Naive thymus-derived CD8-positive, alpha-beta T cell (primary cell): Measurements from ENCODE around the gene P2RX7. TPM values are rescaled to one million over a fixed set of nuclear protein-coding genes. Genes with fewer than 3 reads are reported as not detected.

ENCODE experiments used
- ATAC-seq, 2 donors: fragments of 150-1000 bp; cut with Tn5 transposase in 1 of 2; sonication (Bioruptor Pico), chemical (Tn5 transposase) in 1 of 2; 1 replicate in 1 of 2; 2 replicates in 1 of 2; pipeline ENCODE4 v1.10.0; 2021; ENCODE audit warnings: mild to moderate bottlenecking in 2 of 2, moderate library complexity in 2 of 2
- POLR2A ChIA-PET: fragments of 350-600 bp; sonication (Branson Sonifier 250); formaldehyde crosslinking; loops from one replicate; lab custom pipeline; 2021; ENCODE audit warnings: antibody characterized with exemption; lab: Charles Lee
- DNase-seq, 10 donors: peaks; one replicate each; pipeline versions ENCODE4 v3.0.0 to v3.0.0-alpha.2; 2020 to 2022
- H3K27ac Mint-ChIP-seq, 10 donors: one replicate each; pipeline ENCODE4 v1.8.0; 2020 to 2022; ENCODE audit warnings: mild to moderate bottlenecking in 10 of 10, mixed read lengths in 10 of 10, moderate library complexity in 4 of 10, inconsistent platforms in 1 of 10
- H3K27me3 Mint-ChIP-seq, 5 donors: one replicate each; pipeline ENCODE4 v1.8.0; 2021 to 2022; ENCODE audit warnings: mixed read lengths in 5 of 5
- H3K36me3 Mint-ChIP-seq, 3 donors: one replicate each; pipeline ENCODE4 v1.8.0; 2020 to 2022; ENCODE audit warnings: mixed read lengths in 3 of 3, mild to moderate bottlenecking in 2 of 3, inconsistent platforms in 1 of 3
- H3K4me1 Mint-ChIP-seq, 4 donors: one replicate each; pipeline ENCODE4 v1.8.0; 2021 to 2022; ENCODE audit warnings: mixed read lengths in 4 of 4
- H3K4me3 Mint-ChIP-seq, 10 donors: one replicate each; pipeline ENCODE4 v1.8.0; 2020 to 2022; ENCODE audit warnings: mild to moderate bottlenecking in 10 of 10, mixed read lengths in 10 of 10, moderate library complexity in 6 of 10, inconsistent platforms in 1 of 10
- H3K9me3 Mint-ChIP-seq, 9 donors: one replicate each; pipeline ENCODE4 v1.8.0; 2020 to 2022; ENCODE audit warnings: mixed read lengths in 9 of 9, mild to moderate bottlenecking in 3 of 9, inconsistent platforms in 1 of 9, moderate library complexity in 1 of 9
- polyA plus RNA-seq, 3 donors: library from polyadenylated mRNA; unstranded; fragments of 300-500 nt; fragmentation: Illumina TruSeq; gene quantifications; one replicate each; pipeline ENCODE4 v1.2.3, GENCODE V29; 2021
- total RNA-seq, 8 experiments: library from RNA in 2 of 8; stranded (reverse) in 2 of 8; gene quantifications; one replicate each; pipeline ENCODE4 v1.2.3 and lab custom pipeline; 2021 to 2026

Gene P2RX7
- total and polyA plus RNA-seq, 5 experiments from 2014 or later = 3.2 to 6.9 (median 4.5) TPM

- H3K36me3 Mint-ChIP-seq = peaks cover 0 to 32% (median 3%) of the 10 kb centered on the region in 3 donors
- H3K27ac Mint-ChIP-seq = no peak overlapping the region
- H3K27me3 Mint-ChIP-seq = no peaks in the 10 kb centered on the region
- no peaks in the 10 kb centered on the region for H3K9me3 Mint-ChIP-seq
- DNase-seq = no peak
- H3K4me1 Mint-ChIP-seq = no peaks in the 10 kb centered on the region
- H3K4me3 Mint-ChIP-seq = no peak overlapping the region
- POLR2A ChIA-PET = interaction anchor here (0.5 kb wide), 1 partner anchor 223 kb away, joined by 3 read pairs; no protein-coding TSS in a partner anchor
- ATAC-seq = no peak
These were observed 35.3 kb downstream of the P2RX7 start for GRCh38 chr12:121167951-121168350.

- POLR2A ChIA-PET = no interaction called here
- Mint-ChIP-seq H3K27ac (no peak overlapping the region), H3K4me1 (no peaks in the 10 kb centered on the region), H3K36me3 (peaks cover 0 to 36% (median 3%) of the 10 kb centered on the region in 3 donors), H3K4me3 (no peak overlapping the region), H3K9me3 (no peaks in the 10 kb centered on the region), H3K27me3 (no peaks in the 10 kb centered on the region)
- ATAC-seq (no peak), DNase-seq (no peak)
These were observed 37.5 kb downstream of the P2RX7 start for GRCh38 chr12:121170151-121170550.

GRCh38 chr12:121170611-121171260, 38.1 kb downstream of the P2RX7 start:
- POLR2A ChIA-PET = no interaction called here
- peaks cover 0 to 4% (median 0%) of the 10 kb centered on the region in 4 donors for H3K4me1 Mint-ChIP-seq
- ATAC-seq (no peak), DNase-seq (no peak)
- peaks cover 0 to 33% (median 4%) of the 10 kb centered on the region in 3 donors for H3K36me3 Mint-ChIP-seq
- H3K27ac Mint-ChIP-seq = no peak overlapping the region
- H3K4me3 Mint-ChIP-seq = no peak overlapping the region
- no peaks in the 10 kb centered on the region for H3K27me3 Mint-ChIP-seq
- no peaks in the 10 kb centered on the region for H3K9me3 Mint-ChIP-seq

GRCh38 chr12:121172145-121172544, 39.5 kb downstream of the P2RX7 start:
- ATAC-seq (no peak), DNase-seq (no peak)
- Mint-ChIP-seq H3K4me3 (no peak overlapping the region), H3K4me1 (peaks cover 0 to 6% (median under 1%) of the 10 kb centered on the region in 4 donors), H3K36me3 (peaks cover 0 to 29% (median 2%) of the 10 kb centered on the region in 3 donors), H3K27ac (no peak overlapping the region), H3K27me3 (no peaks in the 10 kb centered on the region), H3K9me3 (no peaks in the 10 kb centered on the region)
- POLR2A ChIA-PET = no interaction called here

GRCh38 chr12:121175383-121176119, 42.9 kb downstream of the P2RX7 start:
- POLR2A ChIA-PET = no interaction called here
- no peak overlapping the region for H3K4me3 Mint-ChIP-seq
- H3K27me3 Mint-ChIP-seq = no peaks in the 10 kb centered on the region
- H3K27ac Mint-ChIP-seq = peak overlapping the region in 2 of 10 donors; percentile 33 to 58
- peak in 1 of 10 donors; percentile 1 for DNase-seq
- H3K36me3 Mint-ChIP-seq = peaks cover 0 to 19% (median 4%) of the 10 kb centered on the region in 3 donors
- peaks cover 0 to 6% (median under 1%) of the 10 kb centered on the region in 4 donors for H3K4me1 Mint-ChIP-seq
- no peak for ATAC-seq
- H3K9me3 Mint-ChIP-seq = no peaks in the 10 kb centered on the region

- ATAC-seq = no peak
- Mint-ChIP-seq H3K4me1 (peaks cover 0 to 6% (median under 1%) of the 10 kb centered on the region in 4 donors), H3K9me3 (peaks cover 0 to 1% (median 0%) of the 10 kb centered on the region in 9 donors), H3K27ac (no peak overlapping the region), H3K36me3 (peaks cover 3 to 14% (median 13%) of the 10 kb centered on the region in 3 donors), H3K4me3 (no peak overlapping the region), H3K27me3 (no peaks in the 10 kb centered on the region)
- no peak for DNase-seq
- POLR2A ChIA-PET = no interaction called here
These were observed 44.3 kb downstream of the P2RX7 start for GRCh38 chr12:121176826-121177529.

- no peak overlapping the region for H3K27ac Mint-ChIP-seq
- H3K36me3 Mint-ChIP-seq = peaks cover 3 to 16% (median 9%) of the 10 kb centered on the region in 3 donors
- POLR2A ChIA-PET = no interaction called here
- H3K9me3 Mint-ChIP-seq = peaks cover 0 to 5% (median 0%) of the 10 kb centered on the region in 9 donors
- no peaks in the 10 kb centered on the region for H3K27me3 Mint-ChIP-seq
- DNase-seq = no peak
- no peak for ATAC-seq
- no peak overlapping the region for H3K4me3 Mint-ChIP-seq
- H3K4me1 Mint-ChIP-seq = peaks cover 0 to 6% (median under 1%) of the 10 kb centered on the region in 4 donors
These were observed 48.5 kb downstream of the P2RX7 start for GRCh38 chr12:121181181-121181580.

- Mint-ChIP-seq H3K27ac (no peak overlapping the region), H3K4me1 (peaks cover 0 to 6% (median 0%) of the 10 kb centered on the region in 4 donors), H3K9me3 (peaks cover 0 to 5% (median 0%) of the 10 kb centered on the region in 9 donors), H3K36me3 (peaks cover 3 to 14% (median 8%) of the 10 kb centered on the region in 3 donors), H3K27me3 (no peaks in the 10 kb centered on the region), H3K4me3 (no peak overlapping the region)
- ATAC-seq (no peak), DNase-seq (no peak)
- POLR2A ChIA-PET = no interaction called here
These were observed 49.7 kb downstream of the P2RX7 start for GRCh38 chr12:121182222-121182893.

GRCh38 chr12:121184425-121184824, 51.7 kb downstream of the P2RX7 start:
- no peak overlapping the region for H3K4me3 Mint-ChIP-seq
- H3K27me3 Mint-ChIP-seq = no peaks in the 10 kb centered on the region
- DNase-seq = no peak
- peaks cover 3 to 13% (median 8%) of the 10 kb centered on the region in 3 donors for H3K36me3 Mint-ChIP-seq
- peaks cover 0 to 6% (median 0%) of the 10 kb centered on the region in 4 donors for H3K4me1 Mint-ChIP-seq
- POLR2A ChIA-PET = no interaction called here
- peaks cover 0 to 5% (median 0%) of the 10 kb centered on the region in 9 donors for H3K9me3 Mint-ChIP-seq
- ATAC-seq = no peak
- no peak overlapping the region for H3K27ac Mint-ChIP-seq

GRCh38 chr12:121184984-121185889, 52.6 kb downstream of the P2RX7 start:
- H3K27me3 Mint-ChIP-seq = no peaks in the 10 kb centered on the region
- ATAC-seq (no peak), DNase-seq (no peak)
- H3K9me3 Mint-ChIP-seq = peaks cover 0 to 5% (median 0%) of the 10 kb centered on the region in 9 donors
- H3K36me3 Mint-ChIP-seq = peaks cover 3 to 13% (median 8%) of the 10 kb centered on the region in 3 donors
- peak overlapping the region in 1 of 10 donors; percentile 79 for H3K27ac Mint-ChIP-seq
- H3K4me3 Mint-ChIP-seq = no peak overlapping the region
- peaks cover 0 to 6% (median 0%) of the 10 kb centered on the region in 4 donors for H3K4me1 Mint-ChIP-seq
- POLR2A ChIA-PET = no interaction called here

GRCh38 chr12:121186826-121187225, 54.1 kb downstream of the P2RX7 start:
- Mint-ChIP-seq H3K4me3 (no peak overlapping the region), H3K9me3 (peaks cover 0 to 5% (median 0%) of the 10 kb centered on the region in 9 donors), H3K4me1 (peaks cover 0 to 10% (median 0%) of the 10 kb centered on the region in 4 donors), H3K27me3 (no peaks in the 10 kb centered on the region), H3K27ac (no peak overlapping the region), H3K36me3 (peaks cover 0 to 8% (median 6%) of the 10 kb centered on the region in 3 donors)
- POLR2A ChIA-PET = no interaction called here
- no peak for DNase-seq
- ATAC-seq = no peak
